ENCODE measurements around the gene FTH1.
A peak's percentile ranks its signal among the peaks of the same experiment; 100 is the strongest.
"Not testable (repeated sequence)": the region's sequence is repeated elsewhere in the genome, so short reads cannot be mapped to it uniquely, and the experiment has no call there.

FTH1 gene

GRCh38 chr11:61963282-61964057 lies 4.0 kb downstream of the FTH1 start:
- DNase-seq (ENCODE audit: low spot score) = peak; percentile 80

GRCh38 chr11:61963016-61963281 lies 4.5 kb downstream of the FTH1 start:
- DNase-seq (ENCODE audit: low spot score) = no peak

- DNase-seq (ENCODE audit: low spot score) = no peak
Measured at GRCh38 chr11:61962213-61963015, 5.0 kb downstream of the FTH1 start.

- peak; percentile 92 for DNase-seq (ENCODE audit: low spot score)
Measured at GRCh38 chr11:61961570-61962212, 5.7 kb downstream of the FTH1 start.

- no peak for DNase-seq (ENCODE audit: low spot score)
Measured at GRCh38 chr11:61960532-61960931, 6.9 kb downstream of the FTH1 start.

- DNase-seq (ENCODE audit: low spot score) = no peak
Measured at GRCh38 chr11:61959678-61960077, 7.8 kb downstream of the FTH1 start.

GRCh38 chr11:61959114-61959513 lies 8.3 kb downstream of the FTH1 start:
- no peak for DNase-seq (ENCODE audit: low spot score)

- no peak for DNase-seq (ENCODE audit: low spot score)
Measured at GRCh38 chr11:61958590-61958989, 8.8 kb downstream of the FTH1 start.

GRCh38 chr11:61957021-61957770 lies 10.2 kb downstream of the FTH1 start:
- no peak for DNase-seq (ENCODE audit: low spot score)

- no peak for DNase-seq (ENCODE audit: low spot score)
Measured at GRCh38 chr11:61956191-61957020, 11.0 kb downstream of the FTH1 start.

- no peak for DNase-seq (ENCODE audit: low spot score)
Measured at GRCh38 chr11:61955422-61956135, 11.9 kb downstream of the FTH1 start.

- peak; percentile 73 for DNase-seq (ENCODE audit: low spot score)
Measured at GRCh38 chr11:61954851-61955421, 12.5 kb downstream of the FTH1 start.

- DNase-seq (ENCODE audit: low spot score) = no peak
Measured at GRCh38 chr11:61954106-61954850, 13.2 kb downstream of the FTH1 start.

- DNase-seq (ENCODE audit: low spot score) = not testable (repeated sequence)
Measured at GRCh38 chr11:61953632-61954031, 13.8 kb downstream of the FTH1 start.

GRCh38 chr11:61952882-61953281 lies 14.6 kb downstream of the FTH1 start:
- DNase-seq (ENCODE audit: low spot score) = no peak

GRCh38 chr11:61951484-61952135 lies 15.8 kb downstream of the FTH1 start:
- no peak for DNase-seq (ENCODE audit: low spot score)

GRCh38 chr11:61950035-61950547 lies 17.3 kb downstream of the FTH1 start, which contains the start of gene BEST1:
BEST1 (plus strand) TSS chr11:61950351; CDS start chr11:61951807, 1,456 bp downstream.
- DNase-seq (ENCODE audit: low spot score) = peak; percentile 89

- DNase-seq (ENCODE audit: low spot score) = peak; percentile 98
Measured at GRCh38 chr11:61949169-61950034, 18.0 kb downstream of the FTH1 start.

All from pons (tissue), 1 donor.